Colonic mucosa (tissue), 4 donors: ENCODE results near the gene CRTAP. TPM values are rescaled to one million over a fixed set of nuclear protein-coding genes. Genes with fewer than 3 reads are reported as not detected.
"Not testable (repeated sequence)": the region's sequence is repeated elsewhere in the genome, so short reads cannot be mapped to it uniquely, and the experiment has no call there.

Experiments
- DNase-seq: peaks from one replicate; pipeline ENCODE4 v3.0.0-alpha.2; 2020
- H3K27ac ChIP-seq: fragments of 200-600 bp; one replicate; pipeline ENCODE4 v1.8.0; 2021
- H3K27me3 ChIP-seq: fragments of 200-600 bp; one replicate; pipeline ENCODE4 v1.8.0; 2021
- H3K36me3 ChIP-seq: fragments of 200-600 bp; one replicate; pipeline ENCODE4 v1.8.0; 2021
- H3K4me1 ChIP-seq: fragments of 200-600 bp; one replicate; pipeline ENCODE4 v1.8.0; 2021; ENCODE audit warnings: mild to moderate bottlenecking
- H3K4me3 ChIP-seq: fragments of 200-600 bp; one replicate; pipeline ENCODE4 v1.8.0; 2021
- H3K9ac ChIP-seq, 2 donors: one replicate each; pipeline ENCODE4 v1.7.0; 2013; ENCODE audit warnings: control low read depth in 2 of 2, low read depth in 2 of 2, low read length in 2 of 2
- H3K9me3 ChIP-seq: fragments of 200-600 bp; one replicate; pipeline ENCODE4 v1.8.0; 2021
- CTCF ChIP-seq: fragments of 200-600 bp; IDR thresholded peaks from one replicate; pipeline ENCODE4 v1.8.0; 2022; ENCODE audit warnings: antibody characterized with exemption, mild to moderate bottlenecking
- intact Hi-C: fragments of 100-400 bp; cut with DNase I; formaldehyde crosslinking; loops from one replicate; pipeline ENCODE4 v1.14.1; 2022
- total RNA-seq, 2 donors: library from RNA; stranded (reverse); fragmentation: NEBNext Ultra II Directional in 1 of 2; extraction: Animal tissue kit (Norgen Biotek cat#: 25700) in 1 of 2; gene quantifications; one replicate each; pipeline ENCODE4 v1.2.1, GENCODE V29; 2021
- donor health status: healthy.
- donor health status: DM: no; HTN: no; CAD: no.
- donor health status: DM: no; HTN: no; CAD: no.

The CRTAP gene
- total RNA-seq, 2 donors from 2014 or later, result 92.7 to 101 TPM

- H3K36me3 ChIP-seq, result no peaks in the 10 kb centered on the region
- no peak overlapping the region for H3K27ac ChIP-seq
- DNase-seq, result peak; percentile 70
- intact Hi-C loops, result loop anchor here (2.0 kb wide), 1 partner anchor 126 kb away; no protein-coding TSS in a partner anchor
- H3K4me3 ChIP-seq, result no peak overlapping the region
- TF ChIP-seq CTCF, result peak; percentile 85
- H3K9ac ChIP-seq, result no peak overlapping the region
- no peaks in the 10 kb centered on the region for H3K9me3 ChIP-seq
- H3K27me3 ChIP-seq, result no peaks in the 10 kb centered on the region
- no peaks in the 10 kb centered on the region for H3K4me1 ChIP-seq
These were observed 39.4 kb upstream of the CRTAP start for GRCh38 chr3:33074217-33075067.

- peak; percentile 6 for DNase-seq
- no peaks in the 10 kb centered on the region for H3K4me1 ChIP-seq
- H3K27ac ChIP-seq, result no peak overlapping the region
- no peak overlapping the region for H3K4me3 ChIP-seq
- no peak for TF ChIP-seq CTCF
- intact Hi-C loops, result loop anchor here (2.0 kb wide), 1 partner anchor 127 kb away; no protein-coding TSS in a partner anchor
- H3K9me3 ChIP-seq, result no peaks in the 10 kb centered on the region
- no peaks in the 10 kb centered on the region for H3K27me3 ChIP-seq
- H3K36me3 ChIP-seq, result no peaks in the 10 kb centered on the region
- H3K9ac ChIP-seq, result no peak overlapping the region
These were observed 37.8 kb upstream of the CRTAP start for GRCh38 chr3:33075995-33076394.

DNA sequence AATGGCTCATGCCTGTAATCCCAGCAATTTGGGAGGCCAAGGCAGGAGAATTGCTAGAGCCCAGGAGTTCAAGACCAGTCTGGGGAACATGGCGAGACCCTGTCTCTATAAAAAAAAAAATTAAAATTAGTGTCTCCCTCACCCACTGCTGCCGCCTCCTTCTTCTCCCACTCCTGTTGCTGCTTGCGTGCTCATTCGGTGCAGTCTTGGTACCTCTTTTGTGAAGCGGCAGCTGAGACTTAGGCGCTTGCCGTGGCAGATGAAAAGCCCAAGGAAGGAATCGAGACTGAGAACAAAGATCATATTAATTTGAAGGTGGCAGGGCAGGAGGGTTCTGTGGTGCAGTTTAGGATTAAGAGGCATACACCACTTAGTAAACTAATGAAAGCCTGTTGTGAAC is 36.9 kb upstream of the CRTAP start:
- Histone ChIP-seq H3K9me3 (no peaks in the 10 kb centered on the region), H3K27me3 (no peaks in the 10 kb centered on the region), H3K9ac (no peak overlapping the region), H3K4me1 (no peaks in the 10 kb centered on the region), H3K27ac (no peak overlapping the region), H3K4me3 (no peak overlapping the region), H3K36me3 (no peaks in the 10 kb centered on the region)
- intact Hi-C loops, result no loop called here
- peak; percentile 3 for DNase-seq
- TF ChIP-seq CTCF, result no peak

DNA sequence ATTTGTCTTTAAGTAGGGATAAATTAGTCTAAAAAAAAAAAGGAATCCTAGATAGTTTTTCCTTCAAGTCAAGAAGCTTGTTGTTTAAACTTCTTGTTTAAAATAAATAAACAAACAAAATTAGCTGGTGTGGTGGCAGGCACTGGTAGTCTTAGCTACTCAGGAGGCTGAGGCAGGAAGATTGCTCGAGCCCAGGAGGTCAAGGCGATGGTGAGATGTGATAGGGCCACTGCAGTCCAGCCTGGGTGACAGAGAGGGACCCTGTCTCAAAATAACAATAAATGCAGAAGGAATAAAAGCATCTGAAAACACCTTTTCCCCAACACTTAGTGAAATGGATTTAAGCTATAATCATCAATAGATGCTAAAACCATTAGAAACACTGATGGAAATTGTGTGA is 35.8 kb upstream of the CRTAP start:
- TF ChIP-seq CTCF, result no peak
- H3K27me3 ChIP-seq, result no peaks in the 10 kb centered on the region
- no peak overlapping the region for H3K9ac ChIP-seq
- H3K4me1 ChIP-seq, result no peaks in the 10 kb centered on the region
- H3K4me3 ChIP-seq, result no peak overlapping the region
- no peaks in the 10 kb centered on the region for H3K9me3 ChIP-seq
- DNase-seq, result no peak
- H3K36me3 ChIP-seq, result no peaks in the 10 kb centered on the region
- intact Hi-C loops, result no loop called here
- no peak overlapping the region for H3K27ac ChIP-seq

GRCh38 chr3:33079813-33080212 is 34.0 kb upstream of the CRTAP start:
- H3K4me3 ChIP-seq, H3K27ac ChIP-seq, DNase-seq, H3K27me3 ChIP-seq, H3K9me3 ChIP-seq, H3K36me3 ChIP-seq, H3K9ac ChIP-seq, H3K4me1 ChIP-seq, intact Hi-C loops: not testable (repeated sequence)

DNA sequence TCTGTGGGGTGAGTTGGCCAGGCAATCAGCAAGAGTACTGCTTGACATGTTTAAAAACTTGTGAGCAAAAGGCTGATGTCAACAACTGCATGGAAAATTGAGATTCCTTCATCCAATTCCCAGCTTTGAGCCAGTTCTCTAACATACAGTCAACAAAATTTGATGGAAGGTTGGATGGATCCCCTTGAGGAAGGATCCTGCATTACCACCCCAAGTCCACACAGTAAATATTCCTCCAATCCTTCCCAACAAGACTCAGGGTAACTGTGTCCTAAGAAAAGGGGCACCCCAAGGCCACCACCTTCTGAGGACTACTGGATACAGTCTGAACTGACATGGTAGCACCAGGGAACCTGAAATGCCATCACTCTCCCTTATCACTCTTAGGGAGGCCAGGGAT is 32.0 kb upstream of the CRTAP start:
- TF ChIP-seq CTCF, result no peak
- no peak for DNase-seq
- H3K36me3 ChIP-seq, result no peaks in the 10 kb centered on the region
- H3K27ac ChIP-seq, result no peak overlapping the region
- H3K27me3 ChIP-seq, result no peaks in the 10 kb centered on the region
- no peaks in the 10 kb centered on the region for H3K9me3 ChIP-seq
- intact Hi-C loops, result no loop called here
- no peak overlapping the region for H3K9ac ChIP-seq
- no peak overlapping the region for H3K4me3 ChIP-seq
- H3K4me1 ChIP-seq, result no peaks in the 10 kb centered on the region
